Liver (tissue), 9 donors: ENCODE data around the gene KSR2. TPM values are rescaled to one million over a fixed set of nuclear protein-coding genes. Genes with fewer than 3 reads are reported as not detected.

Experiments used
- DNase-seq: peaks from one replicate; pipeline ENCODE4 v3.0.0-alpha.2; 2017; ENCODE audit warnings: low spot score
- H3K27ac ChIP-seq, 2 donors: one replicate each; pipeline ENCODE4 v1.7.0; 2013; ENCODE audit warnings: inconsistent platforms in 2 of 2, low read length in 2 of 2, control low read depth in 1 of 2, low read depth in 1 of 2, mild to moderate bottlenecking in 1 of 2
- H3K27me3 ChIP-seq, 4 donors: one replicate each; pipeline versions ENCODE4 v1.6.1 to v1.7.0; 2013; ENCODE audit warnings: low read length in 3 of 4, inconsistent platforms in 1 of 4, mild to moderate bottlenecking in 1 of 4, moderate library complexity in 1 of 4; ENCODE audit not compliant: control insufficient read depth in 4 of 4, insufficient read depth in 4 of 4
- H3K36me3 ChIP-seq, 4 donors: one replicate each; pipeline versions ENCODE4 v1.6.1 to v1.7.0; 2013; ENCODE audit warnings: low read length in 3 of 4, mild to moderate bottlenecking in 3 of 4, low read depth in 1 of 4, moderate library complexity in 1 of 4; ENCODE audit not compliant: control insufficient read depth in 4 of 4, insufficient read depth in 3 of 4
- H3K4me1 ChIP-seq, 4 donors: one replicate each; pipeline versions ENCODE4 v1.6.1 to v1.7.0; 2013; ENCODE audit warnings: low read length in 3 of 4, mild to moderate bottlenecking in 3 of 4, moderate library complexity in 1 of 4; ENCODE audit not compliant: control insufficient read depth in 4 of 4, insufficient read depth in 4 of 4
- H3K4me3 ChIP-seq, 3 donors: one replicate each; pipeline versions ENCODE4 v1.6.1 to v1.7.0; 2013; ENCODE audit warnings: low read length in 3 of 3, control low read depth in 1 of 3, low read depth in 1 of 3, mild to moderate bottlenecking in 1 of 3
- H3K9ac ChIP-seq, 2 donors: one replicate each; pipeline ENCODE4 v1.7.0; 2013; ENCODE audit warnings: low read length in 2 of 2, mild to moderate bottlenecking in 2 of 2, moderate library complexity in 2 of 2, control low read depth in 1 of 2, low read depth in 1 of 2
- H3K9me3 ChIP-seq, 4 donors: one replicate each; pipeline versions ENCODE4 v1.6.1 to v1.7.0; 2013; ENCODE audit warnings: low read length in 3 of 4; ENCODE audit not compliant: control insufficient read depth in 4 of 4
- ATF3 ChIP-seq: IDR thresholded peaks from 2 replicates; pipeline ENCODE4 v1.6.1; 2016; ENCODE audit warnings: antibody characterized with exemption
- CTCF ChIP-seq: fragments of 150-350 bp; IDR thresholded peaks from 2 replicates; pipeline ENCODE4 v1.5.1; 2017; ENCODE audit warnings: improper control_type of control experiment, low read depth, low read length; ENCODE audit not compliant: missing input control
- EGR1 ChIP-seq, 2 donors: IDR thresholded peaks; 2 replicates each; pipeline ENCODE4 v1.6.1; 2016 to 2018; ENCODE audit warnings: antibody characterized with exemption in 2 of 2, low read depth in 2 of 2
- FOXA1 ChIP-seq: IDR thresholded peaks from 2 replicates; pipeline ENCODE4 v1.6.1; 2016; ENCODE audit warnings: antibody characterized with exemption
- GABPA ChIP-seq, 2 donors: IDR thresholded peaks in 1 of 2; conservative IDR thresholded peaks in 1 of 2; 2 replicates each; pipeline ENCODE4 v1.6.1; 2016; ENCODE audit warnings: antibody characterized with exemption in 2 of 2, mild to moderate bottlenecking in 1 of 2, moderate library complexity in 1 of 2
- HNF4A ChIP-seq, 2 donors: conservative IDR thresholded peaks; 2 replicates each; pipeline ENCODE4 v1.6.1; 2016; ENCODE audit warnings: antibody characterized with exemption in 2 of 2, mild to moderate bottlenecking in 2 of 2
- HNF4G ChIP-seq: IDR thresholded peaks from 2 replicates; pipeline ENCODE4 v1.6.1; 2016; ENCODE audit warnings: antibody characterized with exemption
- JUND ChIP-seq, 2 donors: IDR thresholded peaks; 2 replicates each; pipeline ENCODE4 v1.6.1; 2016; ENCODE audit warnings: antibody characterized with exemption in 2 of 2
- MAX ChIP-seq: IDR thresholded peaks from 2 replicates; pipeline ENCODE4 v1.6.1; 2016; ENCODE audit warnings: antibody characterized with exemption
- NR2F2 ChIP-seq: IDR thresholded peaks from 2 replicates; pipeline ENCODE4 v1.6.1; 2016; ENCODE audit warnings: antibody characterized with exemption
- RAD21 ChIP-seq, 2 donors: IDR thresholded peaks; 2 replicates each; pipeline ENCODE4 v1.6.1; 2016; ENCODE audit warnings: antibody characterized with exemption in 2 of 2, mild to moderate bottlenecking in 2 of 2
- REST ChIP-seq: IDR thresholded peaks from 2 replicates; pipeline ENCODE4 v1.6.1; 2016; ENCODE audit warnings: antibody characterized with exemption, mild to moderate bottlenecking
- RXRA ChIP-seq, 2 donors: IDR thresholded peaks; 2 replicates each; pipeline ENCODE4 v1.6.1; 2017 to 2018; ENCODE audit warnings: antibody characterized with exemption in 2 of 2, mild to moderate bottlenecking in 1 of 2
- SP1 ChIP-seq: IDR thresholded peaks from 2 replicates; pipeline ENCODE4 v1.6.1; 2018; ENCODE audit warnings: antibody characterized with exemption, mild to moderate bottlenecking
- TAF1 ChIP-seq: conservative IDR thresholded peaks from 2 replicates; pipeline ENCODE4 v1.6.1; 2016; ENCODE audit warnings: antibody characterized with exemption, mild to moderate bottlenecking
- YY1 ChIP-seq: IDR thresholded peaks from 2 replicates; pipeline ENCODE4 v1.6.1; 2016; ENCODE audit warnings: antibody characterized with exemption, mild to moderate bottlenecking
- ZBTB33 ChIP-seq: IDR thresholded peaks from 2 replicates; pipeline ENCODE4 v1.6.1; 2016; ENCODE audit warnings: antibody characterized with exemption
- WGBS: extraction: QIAGEN DNeasy Blood & Tissue Kit; methylation state at CpG from one replicate; pipeline ENCODE4 v1.1.7; 2013; 5-methylcytosine and 5-hydroxymethylcytosine counted together
- polyA plus RNA-seq, 2 donors: library from polyadenylated mRNA; stranded (reverse) in 1 of 2; unstranded in 1 of 2; fragments of 200-250 nt in 1 of 2; fragments of >200 nt in 1 of 2; fragmentation: Nextera tagmentation in 1 of 2; extraction: Ambion mirVana in 1 of 2; gene quantifications; one replicate each; pipeline versions ENCODE4 v1.2.1 to v1.2.3, GENCODE V29; 2013 to 2015
- total RNA-seq, 2 donors: library from RNA; depleted of rRNA; stranded (reverse); fragments of >200 nt; gene quantifications; one replicate each; pipeline ENCODE4 v1.2.3, GENCODE V29; 2014
- donor health status: healthy.
- donor health status: healthy.
- donor health status: healthy.
- donor health status: healthy.
- donor health status: healthy.

KSR2 gene
- total and polyA plus RNA-seq, 4 donors, result under 0.01 to 0.02 (median under 0.01) TPM; not detected in 1

- Histone ChIP-seq H3K4me1 (no peaks in the 10 kb centered on the region), H3K27me3 (no peaks in the 10 kb centered on the region), H3K9ac (no peak overlapping the region), H3K4me3 (no peak overlapping the region), H3K9me3 (no peaks in the 10 kb centered on the region), H3K27ac (no peak overlapping the region), H3K36me3 (no peaks in the 10 kb centered on the region)
- no peak for DNase-seq
- TF ChIP-seq JUND (IDR thresholded peaks at IDR 0.05), result no peak
- no peak for TF ChIP-seq TAF1
- TF ChIP-seq FOXA1, result no peak
- no peak for TF ChIP-seq GABPA (IDR thresholded peaks at IDR 0.05 in 1 of 2, conservative IDR thresholded peaks at IDR 0.05 in 1 of 2)
- TF ChIP-seq ATF3, result no peak
- no peak for TF ChIP-seq NR2F2
- no peak for TF ChIP-seq EGR1 (IDR thresholded peaks at IDR 0.05; ENCODE audit: low read depth in 2 of 2)
- no peak for TF ChIP-seq MAX
- TF ChIP-seq HNF4G, result no peak
- no peak for TF ChIP-seq SP1
- TF ChIP-seq YY1, result no peak
- no peak for TF ChIP-seq RXRA (IDR thresholded peaks at IDR 0.05)
- no peak for TF ChIP-seq REST
- TF ChIP-seq ZBTB33, result no peak
- 84% methylated on average over 3 of the region's 3 CpGs for WGBS
Observed at GRCh38 chr12:117876436-117876816, 92.4 kb downstream of the KSR2 start.

GRCh38 chr12:117875744-117876435 is 92.9 kb downstream of the KSR2 start:
- Histone ChIP-seq H3K9ac (no peak overlapping the region), H3K9me3 (no peaks in the 10 kb centered on the region), H3K27me3 (no peaks in the 10 kb centered on the region), H3K4me3 (no peak overlapping the region), H3K4me1 (no peaks in the 10 kb centered on the region), H3K27ac (no peak overlapping the region), H3K36me3 (no peaks in the 10 kb centered on the region)
- 46% methylated on average over 29 of the region's 29 CpGs for WGBS
- no peak for DNase-seq
- no peak for TF ChIP-seq RAD21 (IDR thresholded peaks at IDR 0.05)
- no peak for TF ChIP-seq HNF4A (conservative IDR thresholded peaks at IDR 0.05)
- TF ChIP-seq REST, result no peak
- no peak for TF ChIP-seq SP1
- no peak for TF ChIP-seq EGR1 (IDR thresholded peaks at IDR 0.05; ENCODE audit: low read depth in 2 of 2)
- no peak for TF ChIP-seq MAX
- TF ChIP-seq ATF3, result no peak
- no peak for TF ChIP-seq GABPA (IDR thresholded peaks at IDR 0.05 in 1 of 2, conservative IDR thresholded peaks at IDR 0.05 in 1 of 2)
- TF ChIP-seq CTCF, result no peak
- no peak for TF ChIP-seq RXRA (IDR thresholded peaks at IDR 0.05)
- TF ChIP-seq NR2F2, result no peak
- TF ChIP-seq TAF1, result no peak
- TF ChIP-seq YY1, result no peak
- TF ChIP-seq FOXA1, result no peak
- no peak for TF ChIP-seq JUND (IDR thresholded peaks at IDR 0.05)
- no peak for TF ChIP-seq HNF4G
